ENCODE results near the gene MAML3.

DNA sequence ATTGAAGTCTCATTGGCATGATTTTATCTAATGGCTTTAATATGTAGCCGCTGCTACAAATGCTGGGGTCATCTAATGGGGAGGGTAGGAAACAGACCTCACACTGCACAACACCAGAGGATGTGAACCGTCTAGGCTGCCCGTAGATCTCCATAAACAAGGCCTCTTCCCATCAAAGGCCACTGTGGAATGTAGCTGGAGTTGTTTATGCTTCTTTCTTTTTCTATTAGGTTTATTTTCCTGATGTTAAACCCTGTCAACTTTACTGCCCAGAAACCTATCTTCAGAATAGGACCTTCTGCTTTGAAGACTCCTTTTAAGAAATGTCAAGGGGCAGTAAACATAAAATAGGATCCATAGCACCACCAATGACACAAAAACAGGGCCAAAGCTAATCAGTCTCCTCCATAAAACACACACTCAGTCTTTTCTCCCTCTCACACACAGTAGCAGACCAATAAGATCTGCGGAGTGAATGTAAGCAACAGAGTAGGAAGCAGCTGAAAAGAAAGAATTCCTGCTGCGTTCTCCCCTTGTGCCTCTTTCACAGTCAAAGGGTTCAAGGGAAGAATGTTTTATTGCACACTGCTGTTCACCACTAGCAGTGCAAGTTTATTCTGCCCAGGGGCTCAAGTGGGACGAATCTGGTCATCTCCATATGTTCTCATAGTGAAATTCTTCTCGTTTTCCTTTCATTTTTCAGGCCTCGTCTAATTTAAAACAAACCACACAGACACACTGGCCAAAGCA lies 72.2 kb downstream of the MAML3 start:
- no peak for TF ChIP-seq CREB1 (IDR thresholded peaks at IDR 0.05; ENCODE audit: low read depth)
- TF ChIP-seq YY1 (IDR thresholded peaks at IDR 0.05; ENCODE audit: low read depth): no peak
- no peak for TF ChIP-seq EP300 (IDR thresholded peaks at IDR 0.05; ENCODE audit: borderline replicate concordance)
- no peak for TF ChIP-seq RAD21 (IDR thresholded peaks at IDR 0.05; ENCODE audit: low read depth)
- TF ChIP-seq NFIC (IDR thresholded peaks at IDR 0.05): no peak

All from Ishikawa (cell line).